Esophagus squamous epithelium (tissue), 4 donors: Measurements from ENCODE around the gene GPRASP2.

Experiments used
- POLR2A ChIP-seq, 4 donors: fragments of 450-650 bp; IDR thresholded peaks; one replicate each; pipeline ENCODE4 v1.6.1; 2017; ENCODE audit warnings: antibody characterized with exemption in 4 of 4, mild to moderate bottlenecking in 4 of 4, moderate library complexity in 3 of 4
- TF ChIP-seq, protein P1 (sequence below), 6 experiments: fragments of 450-650 bp in 4 of 6; fragments of 200-600 bp in 2 of 6; sonication (generic) in 2 of 6; IDR thresholded peaks; one replicate each; pipeline ENCODE4 v1.5.1; 2016 to 2019; ENCODE audit warnings: antibody characterized with exemption in 6 of 6, mild to moderate bottlenecking in 4 of 6, moderate library complexity in 4 of 6

DNA sequence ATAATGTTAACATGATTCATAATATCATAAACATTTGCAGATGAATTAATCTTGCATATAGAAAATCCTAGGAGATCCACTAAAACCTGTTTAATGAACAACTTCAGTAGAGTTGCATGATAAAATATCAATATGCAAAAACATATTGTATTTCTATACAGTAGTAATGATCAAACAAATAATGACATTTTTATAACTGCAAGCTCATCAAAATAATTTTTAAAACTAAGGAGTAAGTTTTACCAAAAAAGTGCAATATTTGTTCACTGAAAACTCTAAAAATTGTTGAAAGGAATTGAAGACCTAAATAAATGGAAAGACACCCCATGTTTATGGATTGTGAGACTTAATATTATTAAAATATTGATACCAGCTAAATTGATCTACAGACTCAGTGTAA, 15.9 kb upstream of the GPRASP2 start:
- TF ChIP-seq, protein P1, sequence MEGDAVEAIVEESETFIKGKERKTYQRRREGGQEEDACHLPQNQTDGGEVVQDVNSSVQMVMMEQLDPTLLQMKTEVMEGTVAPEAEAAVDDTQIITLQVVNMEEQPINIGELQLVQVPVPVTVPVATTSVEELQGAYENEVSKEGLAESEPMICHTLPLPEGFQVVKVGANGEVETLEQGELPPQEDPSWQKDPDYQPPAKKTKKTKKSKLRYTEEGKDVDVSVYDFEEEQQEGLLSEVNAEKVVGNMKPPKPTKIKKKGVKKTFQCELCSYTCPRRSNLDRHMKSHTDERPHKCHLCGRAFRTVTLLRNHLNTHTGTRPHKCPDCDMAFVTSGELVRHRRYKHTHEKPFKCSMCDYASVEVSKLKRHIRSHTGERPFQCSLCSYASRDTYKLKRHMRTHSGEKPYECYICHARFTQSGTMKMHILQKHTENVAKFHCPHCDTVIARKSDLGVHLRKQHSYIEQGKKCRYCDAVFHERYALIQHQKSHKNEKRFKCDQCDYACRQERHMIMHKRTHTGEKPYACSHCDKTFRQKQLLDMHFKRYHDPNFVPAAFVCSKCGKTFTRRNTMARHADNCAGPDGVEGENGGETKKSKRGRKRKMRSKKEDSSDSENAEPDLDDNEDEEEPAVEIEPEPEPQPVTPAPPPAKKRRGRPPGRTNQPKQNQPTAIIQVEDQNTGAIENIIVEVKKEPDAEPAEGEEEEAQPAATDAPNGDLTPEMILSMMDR (IDR thresholded peaks at IDR 0.05): no peak
- TF ChIP-seq POLR2A (IDR thresholded peaks at IDR 0.05): no peak
